Mammary epithelial cell (primary cell): ENCODE results near the gene RIMS3.

ENCODE experiments used
- EZH2 ChIP-seq: IDR thresholded peaks from 2 replicates; pipeline ENCODE4 v1.6.1; 2012; ENCODE audit warnings: low read length, inconsistent platforms, borderline replicate concordance
- TF ChIP-seq, protein P1 (sequence below), 2 donors: IDR thresholded peaks in 1 of 2; conservative IDR thresholded peaks in 1 of 2; 2 replicates each; pipeline ENCODE4 v1.5.1; 2011 to 2012; ENCODE audit warnings: inconsistent platforms in 2 of 2, low read length in 2 of 2, mild to moderate bottlenecking in 2 of 2, control low read depth in 1 of 2, low read depth in 1 of 2; ENCODE audit not compliant: insufficient read depth in 1 of 2; ENCODE audit errors: extremely low read depth in 1 of 2

DNA sequence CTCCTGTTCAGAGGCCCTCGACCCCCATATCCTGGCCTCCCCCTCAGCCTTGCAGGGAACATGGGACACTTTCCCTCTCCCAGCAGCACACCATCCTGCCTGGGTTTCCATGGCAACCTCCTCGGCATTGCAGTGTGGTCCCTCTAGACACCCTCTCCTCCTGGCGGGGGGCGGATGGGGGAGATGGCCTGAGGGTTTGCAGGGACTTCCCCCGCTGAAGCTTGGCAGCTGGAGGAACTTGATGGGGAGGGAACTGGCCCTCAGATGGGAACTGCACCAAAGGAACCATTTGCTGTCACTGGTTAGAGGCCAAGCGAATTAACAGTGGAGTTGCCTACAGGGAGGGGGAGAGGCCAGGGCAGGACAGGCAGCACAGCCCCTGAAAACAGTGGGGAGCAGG, 28.7 kb downstream of the RIMS3 start:
- TF ChIP-seq, protein P1, sequence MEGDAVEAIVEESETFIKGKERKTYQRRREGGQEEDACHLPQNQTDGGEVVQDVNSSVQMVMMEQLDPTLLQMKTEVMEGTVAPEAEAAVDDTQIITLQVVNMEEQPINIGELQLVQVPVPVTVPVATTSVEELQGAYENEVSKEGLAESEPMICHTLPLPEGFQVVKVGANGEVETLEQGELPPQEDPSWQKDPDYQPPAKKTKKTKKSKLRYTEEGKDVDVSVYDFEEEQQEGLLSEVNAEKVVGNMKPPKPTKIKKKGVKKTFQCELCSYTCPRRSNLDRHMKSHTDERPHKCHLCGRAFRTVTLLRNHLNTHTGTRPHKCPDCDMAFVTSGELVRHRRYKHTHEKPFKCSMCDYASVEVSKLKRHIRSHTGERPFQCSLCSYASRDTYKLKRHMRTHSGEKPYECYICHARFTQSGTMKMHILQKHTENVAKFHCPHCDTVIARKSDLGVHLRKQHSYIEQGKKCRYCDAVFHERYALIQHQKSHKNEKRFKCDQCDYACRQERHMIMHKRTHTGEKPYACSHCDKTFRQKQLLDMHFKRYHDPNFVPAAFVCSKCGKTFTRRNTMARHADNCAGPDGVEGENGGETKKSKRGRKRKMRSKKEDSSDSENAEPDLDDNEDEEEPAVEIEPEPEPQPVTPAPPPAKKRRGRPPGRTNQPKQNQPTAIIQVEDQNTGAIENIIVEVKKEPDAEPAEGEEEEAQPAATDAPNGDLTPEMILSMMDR (conservative IDR thresholded peaks at IDR 0.05 in 1 of 2, IDR thresholded peaks at IDR 0.05 in 1 of 2; ENCODE audit: extremely low read depth in 1 of 2, insufficient read depth in 1 of 2, low read depth in 1 of 2, low read length in 2 of 2) = no peak
- no peak for TF ChIP-seq EZH2
